DOHH2 (cell line): Measurements from ENCODE around the gene STRA6.

Source experiments
- H3F3A ChIP-seq: fragments of 200-600 bp; sonication (generic), shearing (Covaris generic); 2 replicates; pipeline ENCODE4 v1.6.0; 2016; ENCODE audit warnings: antibody characterized with exemption, mild to moderate bottlenecking; ENCODE audit not compliant: control insufficient read depth, insufficient read depth
- H3K27ac ChIP-seq: fragments of 200-600 bp; sonication (generic); 2 replicates; pipeline ENCODE4 v1.5.1; 2014; ENCODE audit warnings: low read depth, mild to moderate bottlenecking, low read length, moderate library complexity
- H3K27me3 ChIP-seq: fragments of 200-600 bp; sonication (generic); 2 replicates; pipeline ENCODE4 v1.6.1; 2014; ENCODE audit warnings: mild to moderate bottlenecking, low read length, mixed read lengths; ENCODE audit not compliant: control insufficient read depth
- H3K36me3 ChIP-seq: fragments of 200-600 bp; sonication (generic); 2 replicates; pipeline ENCODE4 v1.6.1; 2014; ENCODE audit warnings: mild to moderate bottlenecking, low read length, moderate library complexity, mixed read lengths; ENCODE audit not compliant: control insufficient read depth
- H3K4me1 ChIP-seq: fragments of 200-600 bp; sonication (generic); 2 replicates; pipeline ENCODE4 v1.6.1; 2014; ENCODE audit warnings: mild to moderate bottlenecking, low read length, mixed read lengths; ENCODE audit not compliant: control insufficient read depth
- H3K4me2 ChIP-seq: fragments of 200-600 bp; sonication (generic); 2 replicates; pipeline ENCODE4 v1.6.0; 2014; ENCODE audit warnings: mild to moderate bottlenecking, low read length, moderate library complexity
- H3K4me3 ChIP-seq: fragments of 200-600 bp; sonication (generic); 2 replicates; pipeline ENCODE4 v1.5.1; 2014; ENCODE audit warnings: mild to moderate bottlenecking, low read length, mixed read lengths
- H3K79me2 ChIP-seq: fragments of 200-600 bp; sonication (generic); 2 replicates; pipeline ENCODE4 v1.6.1; 2014; ENCODE audit warnings: mild to moderate bottlenecking, low read length, mixed read lengths; ENCODE audit not compliant: control insufficient read depth
- H3K9me2 ChIP-seq: fragments of 200-600 bp; sonication (generic); replicated peaks from 2 replicates; pipeline ENCODE4 v1.6.1; 2014; ENCODE audit warnings: mild to moderate bottlenecking, low read length, mixed read lengths; ENCODE audit not compliant: control insufficient read depth
- H3K9me3 ChIP-seq: fragments of 200-600 bp; sonication (generic); 2 replicates; pipeline ENCODE4 v1.6.1; 2014; ENCODE audit warnings: antibody characterized with exemption, low read length, mixed read lengths; ENCODE audit not compliant: control insufficient read depth, insufficient read depth
- H4K20me1 ChIP-seq: fragments of 200-600 bp; sonication (generic); 2 replicates; pipeline ENCODE4 v1.6.0; 2014; ENCODE audit warnings: low read depth, mild to moderate bottlenecking, antibody characterized with exemption, low read length, moderate library complexity; ENCODE audit not compliant: control insufficient read depth, insufficient read depth
- CTCF ChIP-seq: fragments of 200-600 bp; sonication (generic); IDR thresholded peaks from one replicate; pipeline ENCODE4 v1.5.1; 2014; ENCODE audit warnings: antibody characterized with exemption, mild to moderate bottlenecking, low read depth, low read length; ENCODE audit not compliant: poor library complexity, severe bottlenecking
- EZH2phosphoT487 ChIP-seq: fragments of 200-600 bp; sonication (generic); IDR thresholded peaks from 2 replicates; pipeline ENCODE4 v1.6.1; 2017; ENCODE audit warnings: borderline replicate concordance, mild to moderate bottlenecking, antibody characterized with exemption, low read length, moderate library complexity, mixed read lengths

The STRA6 gene

GRCh38 chr15:74207652-74208440 lies 5.3 kb upstream of the STRA6 start:
- H3K27ac ChIP-seq, result no peak overlapping the region

GRCh38 chr15:74206801-74207281 lies 4.3 kb upstream of the STRA6 start:
- no peaks in the 10 kb centered on the region for H3K4me1 ChIP-seq
- no peaks in the 10 kb centered on the region for H3K79me2 ChIP-seq

More at GRCh38 chr15:74207652-74208440, 5.3 kb upstream of the STRA6 start:
- no peak overlapping the region for H3K4me2 ChIP-seq
- H3K27me3 ChIP-seq, result no peaks in the 10 kb centered on the region
- TF ChIP-seq EZH2phosphoT487, result no peak
- no peak for TF ChIP-seq CTCF
- no peaks in the 10 kb centered on the region for H4K20me1 ChIP-seq
- H3K4me3 ChIP-seq, result no peak overlapping the region
- no peaks in the 10 kb centered on the region for H3K9me3 ChIP-seq
- H3K79me2 ChIP-seq, result no peaks in the 10 kb centered on the region
- no peaks in the 10 kb centered on the region for H3K4me1 ChIP-seq
- no peaks in the 10 kb centered on the region for H3K36me3 ChIP-seq
- H3F3A ChIP-seq, result no peaks in the 10 kb centered on the region
- no peaks in the 10 kb centered on the region for H3K9me2 ChIP-seq

GRCh38 chr15:74205582-74205947 lies 3.0 kb upstream of the STRA6 start:
- TF ChIP-seq CTCF (no peak), EZH2phosphoT487 (no peak)
- Histone ChIP-seq H4K20me1 (no peaks in the 10 kb centered on the region), H3K4me2 (no peak overlapping the region), H3F3A (no peaks in the 10 kb centered on the region), H3K4me3 (no peak overlapping the region), H3K27ac (no peak overlapping the region), H3K9me2 (no peaks in the 10 kb centered on the region), H3K79me2 (no peaks in the 10 kb centered on the region), H3K27me3 (no peaks in the 10 kb centered on the region), H3K36me3 (no peaks in the 10 kb centered on the region), H3K9me3 (no peaks in the 10 kb centered on the region), H3K4me1 (no peaks in the 10 kb centered on the region)

More at GRCh38 chr15:74206801-74207281, 4.3 kb upstream of the STRA6 start:
- Histone ChIP-seq H3K36me3 (no peaks in the 10 kb centered on the region), H3K4me2 (no peak overlapping the region), H4K20me1 (no peaks in the 10 kb centered on the region), H3K9me2 (no peaks in the 10 kb centered on the region), H3K27me3 (no peaks in the 10 kb centered on the region), H3F3A (no peaks in the 10 kb centered on the region), H3K27ac (no peak overlapping the region), H3K9me3 (no peaks in the 10 kb centered on the region), H3K4me3 (no peak overlapping the region)
- no peak for TF ChIP-seq CTCF
- no peak for TF ChIP-seq EZH2phosphoT487
